IMR-90 (cell line): ENCODE results near the gene CCNJL. TPM values are rescaled to one million over a fixed set of nuclear protein-coding genes. Genes with fewer than 3 reads are reported as not detected.

Experiments used
- ATAC-seq: fragments of 200-7000 bp; cut with Tn5 transposase; 2 replicates; pipeline ENCODE4 v1.9.1; 2020; ENCODE audit warnings: low read depth, mild to moderate bottlenecking, moderate library complexity
- BruUV-seq: library from RNA; stranded (reverse); fragments of 400-500 nt; replicated peaks from 2 replicates; lab custom pipeline; 2021; lab: Mats Ljungman, UMichigan
- CTCF ChIA-PET: fragments of 300-600 bp; formaldehyde crosslinking; extraction: SDS; loops from one replicate; lab custom pipeline; 2021; ENCODE audit warnings: antibody characterized with exemption; lab: Yijun Ruan, JAX
- POLR2A ChIA-PET: fragments of 300-600 bp; sonication (Branson Sonifier 250); formaldehyde crosslinking; loops from one replicate; lab custom pipeline; 2022; ENCODE audit warnings: antibody characterized with exemption; ENCODE audit not compliant: unreplicated experiment; lab: Charles Lee
- DNase-seq: peaks from one replicate; pipeline ENCODE4 v3.0.0; 2013
- H2AFZ ChIP-seq: replicated peaks from 2 replicates; pipeline ENCODE3; 2013; ENCODE audit warnings: low read length, mild to moderate bottlenecking; ENCODE audit not compliant: poor library complexity
- H2AK5ac ChIP-seq: 2 replicates; pipeline ENCODE4 v1.6.1; 2013; ENCODE audit warnings: low read depth, low read length, inconsistent platforms
- H2AK9ac ChIP-seq: replicated peaks from 2 replicates; pipeline ENCODE3; 2013; ENCODE audit warnings: mild to moderate bottlenecking, low read depth, low read length, moderate library complexity; ENCODE audit not compliant: poor library complexity
- H2BK120ac ChIP-seq: 2 replicates; pipeline ENCODE4 v1.6.1; 2013; ENCODE audit warnings: low read depth, low read length, inconsistent platforms
- H2BK15ac ChIP-seq: 3 replicates; pipeline ENCODE4 v1.6.1; 2013; ENCODE audit warnings: low read depth, low read length, inconsistent platforms
- H2BK20ac ChIP-seq: 2 replicates; pipeline ENCODE4 v1.6.1; 2013; ENCODE audit warnings: low read depth, mild to moderate bottlenecking, inconsistent platforms, low read length, moderate library complexity
- H2BK5ac ChIP-seq: 2 replicates; pipeline ENCODE4 v1.6.1; 2013; ENCODE audit warnings: mild to moderate bottlenecking, low read depth, low read length, inconsistent platforms; ENCODE audit not compliant: poor library complexity, severe bottlenecking
- H3K14ac ChIP-seq: replicated peaks from 2 replicates; pipeline ENCODE4 v1.6.1; 2013; ENCODE audit warnings: low read depth, low read length, inconsistent platforms
- H3K18ac ChIP-seq: 2 replicates; pipeline ENCODE4 v1.6.1; 2013; ENCODE audit warnings: low read depth, low read length, control low read depth
- H3K23ac ChIP-seq: 2 replicates; pipeline ENCODE4 v1.6.1; 2013; ENCODE audit warnings: low read depth, low read length, inconsistent platforms
- H3K27ac ChIP-seq: 2 replicates; pipeline ENCODE4 v1.5.1; 2013; ENCODE audit warnings: mild to moderate bottlenecking, control low read depth, low read length; ENCODE audit not compliant: insufficient read depth
- H3K27me3 ChIP-seq: 2 replicates; pipeline ENCODE4 v1.6.1; 2013; ENCODE audit warnings: low read length; ENCODE audit not compliant: control insufficient read depth, insufficient read depth
- H3K36me3 ChIP-seq: 2 replicates; pipeline ENCODE4 v1.6.1; 2013; ENCODE audit warnings: low read length, mixed read lengths; ENCODE audit not compliant: control insufficient read depth, insufficient read depth
- H3K4ac ChIP-seq: 2 replicates; pipeline ENCODE4 v1.6.1; 2013; ENCODE audit warnings: low read depth, low read length, inconsistent platforms
- H3K4me1 ChIP-seq: 2 replicates; pipeline ENCODE4 v1.6.1; 2013; ENCODE audit warnings: low read length, mixed read lengths; ENCODE audit not compliant: control insufficient read depth, insufficient read depth
- H3K4me2 ChIP-seq: 2 replicates; pipeline ENCODE4 v1.6.1; 2013; ENCODE audit warnings: low read depth, mild to moderate bottlenecking, control low read depth, low read length, moderate library complexity
- H3K4me3 ChIP-seq: 2 replicates; pipeline ENCODE4 v1.5.1; 2013; ENCODE audit warnings: low read depth, mild to moderate bottlenecking, control low read depth, low read length, moderate library complexity; ENCODE audit not compliant: insufficient read depth
- H3K56ac ChIP-seq: 2 replicates; pipeline ENCODE4 v1.6.1; 2013; ENCODE audit warnings: low read length, inconsistent platforms; ENCODE audit not compliant: insufficient read depth; ENCODE audit errors: extremely low read depth
- H3K79me1 ChIP-seq, 2 experiments: 2 replicates each; pipeline ENCODE4 v1.6.1; 2013; ENCODE audit warnings: low read length in 2 of 2, inconsistent platforms in 1 of 2, low read depth in 1 of 2
- H3K9ac ChIP-seq: 2 replicates; pipeline ENCODE4 v1.6.1; 2013; ENCODE audit warnings: low read depth, low read length, control low read depth
- H3K9me1 ChIP-seq: 2 replicates; pipeline ENCODE4 v1.6.1; 2013; ENCODE audit warnings: low read length, inconsistent platforms; ENCODE audit not compliant: insufficient read depth
- H3K9me3 ChIP-seq: 2 replicates; pipeline ENCODE4 v1.6.1; 2013; ENCODE audit warnings: low read length; ENCODE audit not compliant: control insufficient read depth, insufficient read depth
- H4K20me1 ChIP-seq: 2 replicates; pipeline ENCODE4 v1.6.1; 2013; ENCODE audit warnings: low read length, inconsistent platforms; ENCODE audit not compliant: insufficient read depth
- H4K5ac ChIP-seq: 2 replicates; pipeline ENCODE4 v1.6.1; 2013; ENCODE audit warnings: mild to moderate bottlenecking, low read depth, low read length, control low read depth
- H4K8ac ChIP-seq, 2 experiments: 2 replicates each; pipeline ENCODE4 v1.6.1; 2013; ENCODE audit warnings: low read depth in 2 of 2, low read length in 2 of 2, control low read depth in 1 of 2, inconsistent platforms in 1 of 2
- H4K91ac ChIP-seq: 2 replicates; pipeline ENCODE4 v1.6.1; 2013; ENCODE audit warnings: low read depth, low read length, inconsistent platforms; ENCODE audit not compliant: insufficient read depth
- SMC3 ChIP-seq: fragments of 150-350 bp; IDR thresholded peaks from 2 replicates; pipeline ENCODE4 v1.6.1; 2016; ENCODE audit warnings: low read depth, mild to moderate bottlenecking, antibody characterized with exemption, low read length, moderate library complexity
- USF2 ChIP-seq: fragments of 150-350 bp; IDR thresholded peaks from 2 replicates; pipeline ENCODE4 v1.6.1; 2017; ENCODE audit warnings: mild to moderate bottlenecking, antibody characterized with exemption, low read length, low read depth
- WGBS, 2 experiments: methylation state at CpG; one replicate each; pipeline versions ENCODE4 v1.1.5 to v1.1.7; 2013; ENCODE audit warnings: missing lambda C conversion rate in 2 of 2; ENCODE audit not compliant: insufficient read length in 1 of 2; ENCODE audit errors: extremely low coverage in 2 of 2; 5-methylcytosine and 5-hydroxymethylcytosine counted together
- dilution Hi-C: fragments of 300-500 bp; cut with HindIII; formaldehyde crosslinking; loops from one replicate; pipeline ENCODE4 v1.14.3; 2018; ENCODE audit warnings: low sequenced_read_pairs; ENCODE audit not compliant: unreplicated experiment
- in situ Hi-C: fragments of 300-500 bp; cut with MboI; formaldehyde crosslinking; loops from 3 replicates; pipeline ENCODE4 v1.14.3; 2019; ENCODE audit warnings: low sequenced_read_pairs, inconsistent platforms, mixed read lengths
- intact Hi-C: fragments of 100-400 bp; cut with micrococcal nuclease; formaldehyde crosslinking; loops from 2 replicates; pipeline ENCODE4 v1.10.0; 2022
- polyA plus RNA-seq, 3 experiments: library from polyadenylated mRNA; depleted of rRNA; stranded (reverse); fragments of >200 nt; gene quantifications; 2 replicates each; pipeline ENCODE4 v1.2.3, GENCODE V29; 2012; ENCODE audit warnings: low replicate concordance in 1 of 3
- total RNA-seq: library from RNA; depleted of rRNA; stranded (reverse); fragments of >200 nt; gene quantifications from 2 replicates; pipeline ENCODE4 v1.2.3, GENCODE V29; 2012

Gene CCNJL
- total and polyA plus RNA-seq, 2 of the 4 experiments (the other 2 are of a cell fraction): 2.0 to 3.8 TPM

GRCh38 chr5:160342413-160342941 lies 30.1 kb upstream of the CCNJL start:
- intact Hi-C loops (no loop called here), in situ Hi-C loops (loop anchor here (5.0 to 25.0 kb wide), 2 partner anchors 140 to 905 kb away; no protein-coding TSS in a partner anchor)
- no peak overlapping the region for H3K4ac ChIP-seq

More at GRCh38 chr5:160342413-160342941, 30.1 kb upstream of the CCNJL start:
- CTCF ChIA-PET: interaction anchor here (0.6 to 2.0 kb wide), 4 partner anchors 12 to 329 kb away, joined by 3 to 7 read pairs (median 5); no protein-coding TSS in a partner anchor
- H2AK9ac ChIP-seq: peak overlapping the region; percentile 8
- DNase-seq (peak; percentile 61), ATAC-seq (no peak)
- H3K56ac ChIP-seq: no peak overlapping the region
- H3K27me3 ChIP-seq: no peaks in the 10 kb centered on the region
- no peak overlapping the region for H2BK15ac ChIP-seq
- no peaks in the 10 kb centered on the region for H3K36me3 ChIP-seq
- H2AK5ac ChIP-seq: no peak overlapping the region
- no peak overlapping the region for H4K8ac ChIP-seq
- H3K79me1 ChIP-seq: no peaks in the 10 kb centered on the region
- dilution Hi-C loops: no loop called here
- H3K23ac ChIP-seq: no peak overlapping the region
- no peak overlapping the region for H3K4me2 ChIP-seq
- no peak overlapping the region for H2BK20ac ChIP-seq
- no peak overlapping the region for H3K18ac ChIP-seq
- 73% methylated on average over 2 of the region's 4 CpGs; no CpG with 5 or more reads in 1 of the 2 experiments for WGBS, 2 experiments
- no peak overlapping the region for H3K9ac ChIP-seq
- no peaks in the 10 kb centered on the region for H4K20me1 ChIP-seq
- no peak overlapping the region for H3K14ac ChIP-seq
- H2BK5ac ChIP-seq: no peak overlapping the region
- H2BK120ac ChIP-seq: no peak overlapping the region
- H3K4me1 ChIP-seq: peaks cover 2% of the 10 kb centered on the region; the same call in 1 of the 2 replicates
- no peak overlapping the region for H4K5ac ChIP-seq
- H2AFZ ChIP-seq: no peak overlapping the region
- H3K9me1 ChIP-seq: peaks cover 7% of the 10 kb centered on the region; the same call in 1 of the 2 replicates
- no peak overlapping the region for H3K27ac ChIP-seq
- no peak overlapping the region for H3K4me3 ChIP-seq
- TF ChIP-seq SMC3 (0 out of 2 replicates have a peak, but pooled peaks have one; percentile 6), USF2 (no peak)
- H4K91ac ChIP-seq: no peak overlapping the region
- H3K9me3 ChIP-seq: no peaks in the 10 kb centered on the region
- BruUV-seq: no TSS peak
- POLR2A ChIA-PET: no interaction called here
